Activated CD4-positive, CD25-positive, alpha-beta regulatory T cell (primary cell): ENCODE measurements around the gene RASD2.
A peak's percentile ranks its signal among the peaks of the same experiment; 100 is the strongest.

Source experiments
- DNase-seq, 4 experiments: peaks; one replicate each; lab custom pipeline; 2025; lab: John Stamatoyannopoulos, UW

The RASD2 gene

DNA sequence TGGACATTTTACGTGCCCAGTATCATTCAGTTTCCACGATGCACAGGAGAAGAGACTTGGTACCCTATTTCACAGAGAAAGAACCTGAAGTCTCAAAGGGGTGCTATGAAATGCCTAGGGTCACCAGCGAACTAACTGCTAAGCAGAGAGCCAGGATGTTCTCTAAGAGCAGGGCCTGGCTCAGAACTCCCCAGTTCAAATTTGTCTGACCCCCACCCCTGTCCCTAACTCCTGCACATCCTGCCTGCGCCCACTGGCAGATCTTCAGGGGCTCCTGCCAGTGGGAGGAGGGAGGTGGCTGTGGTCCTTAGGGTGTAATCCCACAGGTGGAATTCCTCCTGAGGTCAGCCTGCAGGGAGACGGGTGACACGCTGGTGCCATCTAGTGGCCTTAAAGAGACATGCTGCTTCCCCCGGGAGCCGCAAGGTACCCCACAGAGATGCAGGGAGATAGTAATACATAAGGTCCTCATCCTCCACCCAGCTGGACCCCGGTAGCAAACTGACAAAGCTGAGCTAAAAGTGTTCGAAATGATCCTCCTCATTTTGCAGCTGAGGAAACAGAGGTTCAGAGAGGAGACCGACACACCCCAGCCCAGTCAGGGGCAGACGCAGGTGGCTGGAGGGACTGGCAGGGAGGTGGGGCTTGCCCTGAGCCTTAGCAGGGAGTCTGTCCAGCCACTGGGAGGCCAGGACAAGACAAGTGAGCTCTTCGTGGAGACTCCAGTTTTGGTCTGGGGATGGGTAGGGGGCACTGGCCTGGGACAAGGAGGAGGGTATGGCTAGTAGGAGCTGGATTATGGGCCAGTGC is 42.4 kb downstream of the RASD2 start:
- DNase-seq = peak in 3 of 4 experiments; percentile 5 to 25 (median 17)

GRCh38 chr22:35586771-35587170 is 46.1 kb downstream of the RASD2 start:
- no peak for DNase-seq

DNA sequence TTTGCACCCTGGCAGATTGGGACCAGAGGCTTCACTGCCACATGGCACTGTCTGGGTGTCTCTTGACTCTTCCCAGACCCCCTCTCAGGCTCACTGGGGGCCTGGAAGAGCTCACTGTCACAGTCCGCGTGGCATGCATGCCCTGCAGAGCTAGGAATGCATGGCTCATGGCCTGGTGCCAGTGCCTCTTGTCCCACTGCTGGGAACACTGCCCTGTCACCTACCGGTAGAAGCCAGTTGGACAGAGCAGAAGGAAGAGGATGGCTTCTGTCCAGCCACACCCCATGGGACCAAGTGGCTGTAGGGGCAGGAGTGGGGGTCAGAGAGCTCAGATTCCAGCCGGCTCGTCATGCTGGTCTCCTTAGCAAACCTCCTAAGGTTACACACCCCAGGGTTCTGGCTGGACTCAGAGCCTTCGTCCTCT is 46.8 kb downstream of the RASD2 start:
- DNase-seq = no peak

DNA sequence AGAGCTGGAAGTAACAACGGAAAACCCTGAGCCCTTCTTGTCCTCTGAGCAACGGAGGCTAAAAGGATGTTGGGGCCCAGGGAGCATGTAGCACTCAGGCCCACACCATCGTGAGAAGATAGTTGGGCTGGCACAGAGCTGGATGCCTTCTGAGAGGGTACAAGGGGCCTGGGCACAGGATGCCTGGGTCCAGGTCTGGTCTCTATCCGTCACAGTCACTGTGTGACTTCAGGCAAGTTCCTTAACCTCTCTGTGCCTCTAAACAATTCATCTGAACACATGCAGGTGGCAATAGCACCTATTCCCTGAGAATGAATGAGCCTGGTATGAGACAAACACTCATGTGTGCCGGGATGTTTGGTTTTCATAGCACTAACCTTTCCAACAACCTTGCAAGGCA is 47.3 kb downstream of the RASD2 start:
- DNase-seq = no peak

DNA sequence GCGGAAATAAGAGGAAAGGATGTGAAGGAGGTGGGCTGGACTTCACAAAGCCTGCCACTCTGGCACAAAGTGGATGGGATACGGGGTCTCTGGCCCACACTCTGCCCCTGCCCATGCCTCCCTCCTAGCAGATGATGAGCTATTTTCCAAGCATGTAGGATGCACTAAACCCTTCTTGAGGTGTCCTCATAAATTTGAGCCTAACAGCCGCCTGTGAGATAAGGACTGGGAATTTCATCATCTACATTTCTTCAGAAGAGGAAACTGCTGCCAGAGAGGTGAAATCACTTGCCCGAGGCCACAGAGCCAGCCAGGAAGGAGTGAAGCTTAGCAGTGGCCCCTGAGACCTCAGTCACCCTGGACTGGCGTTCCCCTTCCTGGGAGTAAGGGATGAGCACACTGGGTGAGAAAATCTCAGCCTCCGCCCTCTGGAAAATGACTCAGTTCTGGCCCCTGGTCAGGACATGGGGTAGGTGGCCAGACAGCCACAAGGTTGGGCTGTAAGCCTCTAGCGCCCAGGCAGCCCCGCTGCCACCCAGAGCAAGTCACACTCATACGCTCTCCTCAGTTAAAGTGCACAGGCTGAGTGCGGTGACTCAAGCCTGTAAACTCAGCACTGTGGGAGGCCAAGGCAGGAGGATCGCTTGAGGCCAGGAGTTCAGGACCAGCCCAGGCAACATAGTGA is 48.6 kb downstream of the RASD2 start:
- DNase-seq = no peak

DNA sequence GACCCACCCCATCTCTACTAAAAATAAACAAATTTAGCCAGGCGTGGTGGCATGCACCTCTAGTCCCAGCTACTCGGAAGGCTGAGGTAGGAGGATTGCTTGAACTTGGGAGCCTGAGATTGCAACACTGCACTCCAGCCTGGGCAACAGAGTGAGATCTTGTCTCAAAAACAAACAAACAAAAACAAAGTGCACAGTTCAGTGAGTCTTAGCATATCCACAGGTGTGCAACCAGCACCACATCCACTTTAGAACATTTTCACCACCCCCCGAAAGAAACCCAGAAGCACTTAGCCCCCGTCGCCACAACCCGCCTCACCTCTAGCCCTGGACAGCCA is 49.1 kb downstream of the RASD2 start:
- no peak for DNase-seq

DNA sequence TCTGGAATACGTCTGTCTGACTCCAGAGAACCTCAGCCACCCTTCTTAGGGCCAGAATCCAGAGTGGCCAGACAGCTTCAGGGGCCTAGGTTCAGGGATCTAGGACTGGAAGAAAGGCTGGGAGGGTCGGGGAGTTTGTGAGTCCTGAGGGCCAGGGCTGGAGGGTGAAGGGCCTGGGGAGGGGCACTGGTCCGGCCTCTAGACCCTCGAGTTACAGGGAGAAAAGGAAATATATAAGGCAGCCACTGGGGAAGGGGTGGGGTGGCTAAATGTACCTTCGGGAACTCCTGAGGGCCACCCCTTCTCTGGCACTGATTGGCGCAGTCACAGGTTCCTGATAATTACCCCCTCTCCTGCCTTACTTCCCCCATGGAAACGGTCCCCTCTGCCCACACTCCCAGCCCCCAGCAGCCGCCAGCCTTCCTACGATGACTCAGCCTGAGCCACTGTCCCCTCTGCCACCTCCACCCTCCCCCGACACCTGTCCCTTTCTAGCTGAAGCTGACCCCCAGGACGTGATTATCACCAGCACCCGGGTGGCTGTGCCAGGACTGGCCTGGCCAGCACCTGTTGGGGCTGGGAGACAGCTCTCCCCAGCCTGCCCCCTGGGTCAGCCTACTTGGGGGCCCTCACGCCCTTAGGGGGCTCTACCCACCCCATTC is 50.1 kb downstream of the RASD2 start:
- DNase-seq = no peak

DNA sequence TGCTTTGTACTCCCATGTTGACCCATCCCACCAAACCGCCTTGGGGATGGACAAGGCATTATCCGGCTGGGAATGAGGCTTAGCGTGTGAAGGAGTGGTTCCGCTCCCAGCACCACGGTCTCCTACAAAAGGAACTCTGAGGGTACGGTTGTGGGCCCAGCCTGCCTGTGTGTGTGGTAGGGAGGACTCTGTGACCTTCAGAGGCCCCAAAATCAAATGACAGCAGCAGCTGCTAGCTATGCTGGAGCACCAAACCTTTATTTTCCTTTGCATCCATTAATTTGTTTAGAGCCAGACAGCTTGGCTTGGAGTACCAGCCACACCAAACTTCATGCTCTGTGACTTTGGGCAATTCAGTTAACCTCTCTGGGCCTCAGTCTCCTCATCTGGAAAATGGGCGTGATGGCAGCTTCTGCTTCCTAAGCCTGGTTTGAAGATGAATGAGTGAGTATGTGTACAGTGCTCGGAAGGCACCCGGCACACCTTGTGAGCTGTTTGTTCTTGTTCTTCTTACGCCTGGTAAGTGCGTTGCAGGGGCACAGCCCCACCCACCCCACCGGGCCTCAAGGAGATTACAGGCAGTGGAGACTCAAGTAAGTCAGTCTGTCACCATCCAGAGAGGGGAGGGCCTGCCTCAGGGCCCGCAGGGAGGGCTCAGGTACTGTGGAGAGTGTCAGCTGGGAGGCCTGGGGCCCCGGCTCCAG is 51.2 kb downstream of the RASD2 start:
- no peak for DNase-seq

- DNase-seq = no peak
Measured at GRCh38 chr22:35592418-35592967, 51.9 kb downstream of the RASD2 start.

GRCh38 chr22:35593071-35593890 is 52.6 kb downstream of the RASD2 start:
- DNase-seq = no peak

DNA sequence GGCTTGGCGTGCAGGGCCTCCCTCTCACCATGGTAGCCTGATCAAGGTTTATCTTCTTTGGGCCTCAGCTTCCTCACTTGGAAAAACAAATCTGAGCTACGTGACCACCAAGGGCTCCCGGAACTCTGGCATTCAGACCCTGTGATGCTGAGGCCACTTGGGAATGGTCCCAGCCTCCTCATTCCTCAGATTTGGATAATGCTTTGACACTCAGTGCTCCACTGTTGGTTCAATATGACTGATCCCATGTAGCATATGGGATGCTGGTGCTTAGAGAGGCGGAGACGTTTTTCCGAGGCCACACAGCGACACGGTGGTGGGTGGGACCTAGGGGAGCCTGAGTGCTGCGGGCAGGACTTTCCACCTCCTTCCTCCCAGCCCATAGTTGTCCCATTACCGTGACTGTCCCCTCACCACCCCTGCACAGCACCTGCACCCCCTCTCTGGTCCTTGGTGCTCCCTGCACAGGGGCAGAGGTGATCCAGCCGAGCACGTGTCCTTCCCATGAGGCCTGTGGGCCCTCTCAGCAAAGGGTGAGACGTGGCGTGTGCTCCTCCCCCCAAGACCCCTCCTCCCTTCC is 53.4 kb downstream of the RASD2 start:
- DNase-seq = no peak

- DNase-seq = no peak
Measured at GRCh38 chr22:35594686-35595085, 54.1 kb downstream of the RASD2 start.

GRCh38 chr22:35596821-35597220 is 56.2 kb downstream of the RASD2 start:
- no peak for DNase-seq

GRCh38 chr22:35597692-35598395 is 57.2 kb downstream of the RASD2 start:
- DNase-seq = no peak

GRCh38 chr22:35598396-35598710 is 57.7 kb downstream of the RASD2 start:
- DNase-seq = no peak

- DNase-seq = no peak
Measured at GRCh38 chr22:35599364-35599763, 58.7 kb downstream of the RASD2 start.

GRCh38 chr22:35600476-35600875 is 59.8 kb downstream of the RASD2 start:
- no peak for DNase-seq

DNA sequence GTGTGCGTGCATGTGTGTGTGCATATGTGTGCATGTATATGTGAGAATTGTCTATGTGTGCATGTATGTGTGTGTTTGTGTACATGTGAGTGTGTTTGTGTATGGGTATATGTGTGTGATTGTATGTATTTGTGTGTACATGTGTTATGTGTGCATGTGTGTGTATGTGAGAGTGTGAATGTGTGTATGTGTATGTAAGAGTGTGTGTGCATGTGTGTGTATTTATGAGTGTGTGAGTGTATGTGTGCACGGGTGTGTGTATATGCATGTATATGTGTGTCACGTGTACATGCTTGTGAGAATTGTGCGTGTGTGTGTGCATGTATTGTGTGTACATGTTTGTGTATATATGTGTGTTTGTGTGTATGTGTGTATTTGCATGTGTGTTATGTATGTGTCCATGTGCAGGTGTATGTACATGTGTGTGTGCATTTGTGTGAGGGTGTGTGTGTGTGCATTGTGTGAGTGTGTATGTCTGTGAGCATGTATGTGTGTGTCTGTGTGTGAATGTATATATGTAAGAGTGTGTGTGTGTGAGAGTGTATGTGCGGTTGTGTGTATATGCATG is 60.5 kb downstream of the RASD2 start:
- no peak for DNase-seq

- no peak for DNase-seq
Measured at GRCh38 chr22:35601743-35602615, 61.3 kb downstream of the RASD2 start.
